Neural cell (in vitro differentiated cells): ENCODE data around the gene ARHGAP4. TPM values are rescaled to one million over a fixed set of nuclear protein-coding genes. Genes with fewer than 3 reads are reported as not detected.

Source experiments
- H2AFZ ChIP-seq: fragments of 200-600, 300-800 bp; sonication (generic), shearing (Covaris generic); 2 replicates; pipeline ENCODE4 v1.6.0; 2014; ENCODE audit warnings: low read depth, mild to moderate bottlenecking, antibody characterized with exemption, low read length, moderate library complexity
- H3F3A ChIP-seq: fragments of 200-600 bp; shearing (Covaris generic); 2 replicates; pipeline ENCODE4 v1.6.1; 2016; ENCODE audit warnings: mild to moderate bottlenecking, moderate library complexity, mixed read lengths, antibody characterized with exemption, low read length; ENCODE audit not compliant: insufficient read depth, poor library complexity, severe bottlenecking
- H3K27ac ChIP-seq: fragments of 200-600, 300-800 bp; sonication (generic), shearing (Covaris generic); 2 replicates; pipeline ENCODE4 v1.5.1; 2014; ENCODE audit warnings: mild to moderate bottlenecking, low read length, moderate library complexity
- H3K27me3 ChIP-seq: fragments of 300-800, 200-600 bp; sonication (generic), shearing (Covaris generic); 2 replicates; pipeline ENCODE4 v1.6.0; 2014; ENCODE audit warnings: mild to moderate bottlenecking, low read depth, low read length, moderate library complexity; ENCODE audit not compliant: insufficient read depth
- H3K36me3 ChIP-seq: fragments of 300-800, 200-600 bp; sonication (generic), shearing (Covaris generic); 2 replicates; pipeline ENCODE4 v1.5.1; 2014; ENCODE audit warnings: mild to moderate bottlenecking, antibody characterized with exemption, low read length, moderate library complexity; ENCODE audit not compliant: insufficient read depth
- H3K4me2 ChIP-seq: fragments of 300-800, 200-600 bp; sonication (generic), shearing (Covaris generic); 2 replicates; pipeline ENCODE4 v1.6.0; 2014; ENCODE audit warnings: mild to moderate bottlenecking, low read length
- H3K4me3 ChIP-seq: fragments of 300-800, 200-600 bp; sonication (generic), shearing (Covaris generic); 2 replicates; pipeline ENCODE4 v1.5.1; 2014; ENCODE audit warnings: mild to moderate bottlenecking, low read length, moderate library complexity
- H3K79me2 ChIP-seq: fragments of 200-600 bp; shearing (Covaris generic); replicated peaks from 2 replicates; pipeline ENCODE4 v1.6.0; 2014; ENCODE audit warnings: mild to moderate bottlenecking, low read length, moderate library complexity; ENCODE audit not compliant: insufficient read depth
- H3K9ac ChIP-seq: fragments of 300-800, 200-600 bp; sonication (generic), shearing (Covaris generic); 2 replicates; pipeline ENCODE4 v1.6.1; 2016; ENCODE audit warnings: mild to moderate bottlenecking, low read length, mixed read lengths
- H3K9me2 ChIP-seq: fragments of 200-600 bp; shearing (Covaris generic); 2 replicates; pipeline ENCODE4 v1.6.1; 2016; ENCODE audit warnings: mild to moderate bottlenecking, low read length, mixed read lengths; ENCODE audit not compliant: insufficient read depth
- H3K9me3 ChIP-seq: fragments of 200-600, 300-800 bp; sonication (generic), shearing (Covaris generic); 2 replicates; pipeline ENCODE4 v1.6.1; 2016; ENCODE audit warnings: mild to moderate bottlenecking, mixed run types, low read length, moderate library complexity, mixed read lengths
- H4K20me1 ChIP-seq: fragments of 200-600 bp; shearing (Covaris generic); 2 replicates; pipeline ENCODE4 v1.6.1; 2016; ENCODE audit warnings: mild to moderate bottlenecking, mixed run types; ENCODE audit not compliant: insufficient read depth
- EP300 ChIP-seq: fragments of 450-650 bp; conservative IDR thresholded peaks from 2 replicates; pipeline ENCODE4 v1.6.1; 2014; ENCODE audit warnings: antibody characterized with exemption, mild to moderate bottlenecking, moderate library complexity; ENCODE audit not compliant: poor library complexity, severe bottlenecking
- EZH2 ChIP-seq: fragments of 200-600, 300-800 bp; shearing (Covaris generic), sonication (generic); IDR thresholded peaks from 2 replicates; pipeline ENCODE4 v1.6.1; 2014; ENCODE audit warnings: antibody characterized with exemption, low read length, borderline replicate concordance, mild to moderate bottlenecking; ENCODE audit not compliant: insufficient read depth, poor library complexity, severe bottlenecking
- MXI1 ChIP-seq: fragments of 450-650 bp; conservative IDR thresholded peaks from 2 replicates; pipeline ENCODE4 v1.6.1; 2014; ENCODE audit warnings: antibody characterized with exemption, mild to moderate bottlenecking; ENCODE audit not compliant: poor library complexity, severe bottlenecking
- POLR2AphosphoS5 ChIP-seq: IDR thresholded peaks from 2 replicates; pipeline ENCODE4 v1.6.1; 2012
- RAD21 ChIP-seq: fragments of 450-650 bp; conservative IDR thresholded peaks from 2 replicates; pipeline ENCODE4 v1.6.1; 2014; ENCODE audit warnings: antibody characterized with exemption, mild to moderate bottlenecking, moderate library complexity
- REST ChIP-seq: IDR thresholded peaks from 2 replicates; pipeline ENCODE4 v1.6.1; 2012; ENCODE audit warnings: borderline replicate concordance
- SMC3 ChIP-seq: fragments of 450-650 bp; conservative IDR thresholded peaks from 2 replicates; pipeline ENCODE4 v1.6.1; 2014; ENCODE audit warnings: antibody characterized with exemption, mild to moderate bottlenecking, moderate library complexity; ENCODE audit not compliant: poor library complexity
- TAF1 ChIP-seq: IDR thresholded peaks from 2 replicates; pipeline ENCODE4 v1.6.1; 2012; ENCODE audit warnings: low read depth
- polyA plus RNA-seq: library from polyadenylated mRNA; depleted of rRNA; stranded (reverse); fragments of >200 nt; gene quantifications from 2 replicates; pipeline ENCODE4 v1.2.3, GENCODE V29; 2014
- TF ChIP-seq, protein P1 (sequence below): fragments of 450-650 bp; IDR thresholded peaks from 2 replicates; pipeline ENCODE4 v1.5.1; 2014; ENCODE audit warnings: antibody characterized with exemption, mild to moderate bottlenecking, moderate library complexity; ENCODE audit not compliant: poor library complexity, severe bottlenecking

Gene ARHGAP4
- polyA plus RNA-seq, 1 donor from 2014 or later = 11.2 TPM

DNA sequence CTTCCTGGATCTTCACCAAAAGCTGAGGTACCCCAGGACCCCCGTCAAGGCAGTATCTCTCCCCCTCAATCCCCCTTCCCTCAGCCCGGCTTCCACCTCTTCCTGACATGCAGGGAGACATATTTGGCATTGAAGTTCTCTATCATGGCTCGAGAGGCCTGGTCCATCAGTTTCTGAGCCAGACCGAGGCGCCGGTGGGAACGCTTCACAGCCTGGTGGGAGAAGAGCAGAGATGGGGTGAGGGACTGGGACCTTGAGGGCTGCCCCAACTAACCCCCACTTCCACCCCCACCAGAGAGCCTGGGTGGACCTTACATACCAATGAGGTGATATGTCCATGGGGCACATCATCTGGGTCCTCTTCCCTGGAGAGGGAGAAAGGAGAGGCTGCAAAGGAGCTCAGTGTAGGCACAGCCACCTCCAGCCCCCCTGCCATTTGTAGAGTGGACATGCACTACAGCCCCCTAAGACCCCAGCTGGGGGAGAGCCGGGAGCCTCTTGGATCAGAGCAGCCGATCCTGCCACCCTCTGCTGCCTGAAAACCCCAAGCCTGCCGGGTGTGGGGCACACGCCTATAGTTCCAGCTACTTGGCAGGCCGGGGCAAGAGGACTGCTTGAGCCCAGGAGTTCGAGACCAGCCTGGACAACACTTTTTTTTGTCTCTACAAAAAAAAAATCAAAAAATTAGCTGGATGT is 6.3 kb upstream of the ARHGAP4 start:
- Histone ChIP-seq H3K4me3 (no peak overlapping the region), H3F3A (no peaks in the 10 kb centered on the region), H3K27me3 (no peaks in the 10 kb centered on the region)

DNA sequence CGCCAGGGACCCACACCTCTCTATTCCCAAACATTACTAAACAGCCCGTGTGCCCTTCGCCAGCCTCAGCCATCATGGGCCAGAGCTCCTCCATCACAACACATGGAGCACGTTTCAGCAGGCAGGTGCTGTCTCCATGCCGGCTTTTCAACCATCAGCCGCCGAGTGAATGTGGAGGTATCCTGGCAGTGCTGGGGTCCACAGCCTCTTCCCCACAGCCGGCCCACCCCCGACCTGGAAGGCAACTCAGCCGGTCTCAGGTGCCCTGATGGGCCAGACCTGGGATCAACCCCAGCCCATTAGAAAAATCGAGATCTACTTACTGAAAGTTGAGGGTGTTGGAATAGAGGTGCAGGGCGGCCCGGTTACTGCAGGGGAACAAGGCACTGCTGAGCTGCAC is 5.7 kb upstream of the ARHGAP4 start:
- Histone ChIP-seq H3K9me3 (no peaks in the 10 kb centered on the region), H3K36me3 (no peaks in the 10 kb centered on the region), H4K20me1 (no peaks in the 10 kb centered on the region), H3K4me3 (no peak overlapping the region), H3K79me2 (no peaks in the 10 kb centered on the region), H3K27me3 (no peaks in the 10 kb centered on the region), H3K27ac (no peak overlapping the region), H2AFZ (no peak overlapping the region), H3K4me2 (no peak overlapping the region), H3K9ac (no peak overlapping the region), H3F3A (no peaks in the 10 kb centered on the region), H3K9me2 (no peaks in the 10 kb centered on the region)
- TF ChIP-seq SMC3 = no peak
- TF ChIP-seq POLR2AphosphoS5 = no peak
- TF ChIP-seq, protein P1, sequence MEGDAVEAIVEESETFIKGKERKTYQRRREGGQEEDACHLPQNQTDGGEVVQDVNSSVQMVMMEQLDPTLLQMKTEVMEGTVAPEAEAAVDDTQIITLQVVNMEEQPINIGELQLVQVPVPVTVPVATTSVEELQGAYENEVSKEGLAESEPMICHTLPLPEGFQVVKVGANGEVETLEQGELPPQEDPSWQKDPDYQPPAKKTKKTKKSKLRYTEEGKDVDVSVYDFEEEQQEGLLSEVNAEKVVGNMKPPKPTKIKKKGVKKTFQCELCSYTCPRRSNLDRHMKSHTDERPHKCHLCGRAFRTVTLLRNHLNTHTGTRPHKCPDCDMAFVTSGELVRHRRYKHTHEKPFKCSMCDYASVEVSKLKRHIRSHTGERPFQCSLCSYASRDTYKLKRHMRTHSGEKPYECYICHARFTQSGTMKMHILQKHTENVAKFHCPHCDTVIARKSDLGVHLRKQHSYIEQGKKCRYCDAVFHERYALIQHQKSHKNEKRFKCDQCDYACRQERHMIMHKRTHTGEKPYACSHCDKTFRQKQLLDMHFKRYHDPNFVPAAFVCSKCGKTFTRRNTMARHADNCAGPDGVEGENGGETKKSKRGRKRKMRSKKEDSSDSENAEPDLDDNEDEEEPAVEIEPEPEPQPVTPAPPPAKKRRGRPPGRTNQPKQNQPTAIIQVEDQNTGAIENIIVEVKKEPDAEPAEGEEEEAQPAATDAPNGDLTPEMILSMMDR = no peak
- no peak for TF ChIP-seq RAD21
- no peak for TF ChIP-seq EZH2
- TF ChIP-seq TAF1 = no peak
- no peak for TF ChIP-seq EP300
- no peak for TF ChIP-seq MXI1

More for the DNA sequence above, 6.3 kb upstream of the ARHGAP4 start:
- Histone ChIP-seq H3K36me3 (no peaks in the 10 kb centered on the region), H3K9me2 (no peaks in the 10 kb centered on the region), H3K79me2 (no peaks in the 10 kb centered on the region), H2AFZ (no peak overlapping the region), H3K9ac (no peak overlapping the region), H3K4me2 (no peak overlapping the region), H3K9me3 (no peaks in the 10 kb centered on the region), H3K27ac (no peak overlapping the region), H4K20me1 (no peaks in the 10 kb centered on the region)
- TF ChIP-seq MXI1 (no peak), EZH2 (no peak), SMC3 (no peak), POLR2AphosphoS5 (no peak), TAF1 (no peak), REST (no peak), EP300 (no peak), RAD21 (no peak)
- TF ChIP-seq, protein P1 = no peak
